GM12878 (cell line): ENCODE data around the gene DISP3. TPM values are rescaled to one million over a fixed set of nuclear protein-coding genes. Genes with fewer than 3 reads are reported as not detected.

ENCODE experiments used
- ATAC-seq: fragments of 200-7000 bp; cut with Tn5 transposase; 3 replicates; pipeline ENCODE4 v1.9.1; 2020; ENCODE audit warnings: mild to moderate bottlenecking, moderate library complexity
- BruUV-seq: library from RNA; stranded (reverse); fragments of 400-500 nt; replicated peaks from 2 replicates; lab custom pipeline; 2021; lab: Mats Ljungman, UMichigan
- CTCF ChIA-PET: fragments of 300-600 bp; sonication (Branson Sonifier 250); formaldehyde crosslinking; extraction: SDS; loops from one replicate; lab custom pipeline; 2021; ENCODE audit warnings: inconsistent platforms; lab: Yijun Ruan, JAX
- POLR2A ChIA-PET: fragments of 350-600 bp; formaldehyde crosslinking; extraction: SDS; loops from one replicate; lab custom pipeline; 2021; ENCODE audit warnings: inconsistent platforms; lab: Charles Lee
- RAD21 ChIA-PET: fragments of 300-600 bp; sonication (Branson Sonifier 250); formaldehyde crosslinking; loops from one replicate; lab custom pipeline; 2023; ENCODE audit warnings: antibody characterized with exemption; ENCODE audit not compliant: unreplicated experiment; lab: Charles Lee
- SMC1A ChIA-PET: fragments of 300-600 bp; sonication (Branson Sonifier 250); formaldehyde crosslinking; loops from one replicate; lab custom pipeline; 2023; ENCODE audit not compliant: unreplicated experiment, uncharacterized antibody; lab: Charles Lee
- DNase-seq: peaks from one replicate; pipeline ENCODE4 v3.0.0-alpha.2; 2011; ENCODE audit warnings: low read depth, low spot score
- FAIRE-seq: peaks from 3 replicates; lab custom pipeline; 2011; peaks lifted over from hg19 to GRCh38; lab: Jason Lieb, UNC
- H2AFZ ChIP-seq: 2 replicates; pipeline ENCODE4 v1.6.0; 2011; ENCODE audit warnings: low read depth, low read length, control low read depth; ENCODE audit not compliant: control insufficient read depth
- H3K27ac ChIP-seq: 2 replicates; pipeline ENCODE4 v1.5.1; 2011; ENCODE audit warnings: control low read depth; ENCODE audit not compliant: control insufficient read depth, insufficient read depth
- H3K27me3 ChIP-seq, 2 experiments: replicated peaks in 1 of 2; 2 replicates each; pipeline versions ENCODE4 v1.6.0 to v1.6.1; 2011; ENCODE audit warnings: low read length in 1 of 2; ENCODE audit not compliant: control insufficient read depth in 2 of 2, insufficient read depth in 2 of 2
- H3K36me3 ChIP-seq, 2 experiments: 2 replicates each; pipeline ENCODE4 v1.5.1; 2011; ENCODE audit warnings: low read length in 1 of 2; ENCODE audit not compliant: control insufficient read depth in 2 of 2, insufficient read depth in 2 of 2
- H3K4me1 ChIP-seq: 2 replicates; pipeline ENCODE4 v1.6.1; 2011; ENCODE audit warnings: mild to moderate bottlenecking, low read length, moderate library complexity, mixed read lengths; ENCODE audit not compliant: control insufficient read depth, insufficient read depth
- H3K4me2 ChIP-seq: 2 replicates; pipeline ENCODE4 v1.6.0; 2011; ENCODE audit warnings: control low read depth; ENCODE audit not compliant: control insufficient read depth, insufficient read depth
- H3K4me3 ChIP-seq: fragments of 200-600 bp; sonication (generic); 2 replicates; pipeline ENCODE4 v1.5.1; 2016
- H3K79me2 ChIP-seq: 2 replicates; pipeline ENCODE4 v1.6.0; 2011; ENCODE audit warnings: low read length; ENCODE audit not compliant: control insufficient read depth, insufficient read depth
- H3K9ac ChIP-seq: 2 replicates; pipeline ENCODE4 v1.8.0; 2011; ENCODE audit warnings: low read length, control low read depth, mixed read lengths; ENCODE audit not compliant: control insufficient read depth, insufficient read depth
- H3K9me3 ChIP-seq: replicated peaks from 3 replicates; pipeline ENCODE4 v1.5.1; 2011; ENCODE audit warnings: mild to moderate bottlenecking, low read length; ENCODE audit not compliant: control insufficient read depth, insufficient read depth
- H4K20me1 ChIP-seq: 2 replicates; pipeline ENCODE4 v1.6.0; 2011; ENCODE audit not compliant: control insufficient read depth, insufficient read depth
- FOS ChIP-seq: IDR thresholded peaks from 3 replicates; pipeline ENCODE4 v1.6.1; 2011; ENCODE audit warnings: borderline replicate concordance; ENCODE audit not compliant: insufficient read length; ENCODE audit errors: extremely low read depth
- MAX ChIP-seq: IDR thresholded peaks from 2 replicates; pipeline ENCODE4 v1.6.1; 2012; ENCODE audit warnings: low read depth, low read length, improper control_type of control experiment
- MEF2A ChIP-seq: IDR thresholded peaks from 2 replicates; pipeline ENCODE4 v1.6.1; 2011; ENCODE audit warnings: low read depth, mild to moderate bottlenecking, low read length, moderate library complexity; ENCODE audit not compliant: insufficient read depth
- NFXL1 ChIP-seq: fragments of 450-650 bp; IDR thresholded peaks from 2 replicates; pipeline ENCODE4 v1.6.1; 2017; ENCODE audit warnings: antibody characterized with exemption, mild to moderate bottlenecking, borderline replicate concordance
- REST ChIP-seq: IDR thresholded peaks from 2 replicates; pipeline ENCODE4 v1.6.1; 2012; ENCODE audit warnings: mild to moderate bottlenecking, low read depth, low read length
- SMARCA5 ChIP-seq: fragments of 450-650 bp; IDR thresholded peaks from 2 replicates; pipeline ENCODE4 v1.6.1; 2017; ENCODE audit warnings: mild to moderate bottlenecking
- SUPT20H ChIP-seq: IDR thresholded peaks from 2 replicates; pipeline ENCODE4 v1.6.1; 2011; ENCODE audit warnings: low read depth, mild to moderate bottlenecking, low read length, moderate library complexity, borderline replicate concordance; ENCODE audit not compliant: control insufficient read depth
- USF2 ChIP-seq: IDR thresholded peaks from 2 replicates; pipeline ENCODE4 v1.6.1; 2011; ENCODE audit warnings: low read depth, low read length, improper control_type of control experiment, borderline replicate concordance
- WRNIP1 ChIP-seq: IDR thresholded peaks from 2 replicates; pipeline ENCODE4 v1.6.1; 2011; ENCODE audit warnings: low read depth, low read length, improper control_type of control experiment, borderline replicate concordance
- YBX1 ChIP-seq: fragments of 450-650 bp; IDR thresholded peaks from 2 replicates; pipeline ENCODE4 v1.6.1; 2016; ENCODE audit warnings: antibody characterized with exemption
- ZBTB4 ChIP-seq: fragments of 450-650 bp; formaldehyde crosslinking; IDR thresholded peaks from 2 replicates; pipeline ENCODE4 v1.4.0; 2022; ENCODE audit warnings: mild to moderate bottlenecking, moderate library complexity
- ZZZ3 ChIP-seq: IDR thresholded peaks from 2 replicates; pipeline ENCODE4 v1.6.1; 2011; ENCODE audit warnings: low read depth; ENCODE audit not compliant: control insufficient read depth, insufficient read length
- WGBS: methylation state at CpG from one replicate; pipeline ENCODE4 v1.1.6; 2016; ENCODE audit warnings: low lambda C conversion rate; ENCODE audit not compliant: insufficient replicate concordance, insufficient coverage; ENCODE audit errors: missing lambda C conversion rate; 5-methylcytosine and 5-hydroxymethylcytosine counted together
- in situ Hi-C: fragments of 300-500 bp; cut with MboI; formaldehyde crosslinking; loops from 9 replicates; pipeline ENCODE4 v1.14.3; 2018; ENCODE audit warnings: mixed read lengths
- intact Hi-C: fragments of 100-400 bp; cut with micrococcal nuclease; formaldehyde crosslinking; loops from one replicate; pipeline ENCODE4 v1.14.2; 2022; ENCODE audit not compliant: unreplicated experiment
- polyA plus RNA-seq, 11 experiments: library from polyadenylated mRNA; depleted of rRNA in 4 of 11; unstranded in 6 of 11; stranded (reverse) in 5 of 11; fragments of >200 nt; fragmentation: Nextera tagmentation in 4 of 11; fragmentation: Illumina TruSeq in 1 of 11; extraction: Ambion mirVana in 4 of 11; extraction: Trizol in 1 of 11; gene quantifications; 1 replicate in 1 of 11; 2 replicates in 10 of 11; pipeline versions ENCODE4 v1.2.1 to v1.2.3, GENCODE V29; 2011 to 2016; ENCODE audit warnings: inconsistent platforms in 2 of 11, missing spikeins in 2 of 11, low read depth in 1 of 11
- total RNA-seq, 4 experiments: library from RNA; depleted of rRNA in 3 of 4; stranded (reverse); fragments of >200 nt in 3 of 4; fragmentation: Illumina TruSeq in 1 of 4; extraction: Trizol in 1 of 4; gene quantifications; 2 replicates each; pipeline versions ENCODE4 v1.2.1 to v1.2.3, GENCODE V29; 2013 to 2021

DISP3 gene
- total and polyA plus RNA-seq, 10 of the 15 experiments (the other 5 are each of a cell fraction or from before 2014, with no cell fraction given), result under 0.01 to 0.18 (median 0.09) TPM; not detected in 2

- Histone ChIP-seq H3K79me2 (no peaks in the 10 kb centered on the region), H3K27ac (no peak overlapping the region), H3K4me2 (no peak overlapping the region), H3K4me3 (no peak overlapping the region), H3K9ac (no peak overlapping the region), H3K27me3 (peaks cover 0 to 2% of the 10 kb centered on the region in 2 experiments; a peak in 1 of 4 replicates), H2AFZ (no peak overlapping the region), H3K4me1 (no peaks in the 10 kb centered on the region), H4K20me1 (no peaks in the 10 kb centered on the region), H3K36me3 (no peaks in the 10 kb centered on the region), H3K9me3 (no peaks in the 10 kb centered on the region)
- in situ Hi-C loops (no loop called here), intact Hi-C loops (loop anchor here (5.0 kb wide), 1 partner anchor 167 kb away; no protein-coding TSS in a partner anchor)
- ChIA-PET CTCF (interaction anchor here (0.8 kb wide), 1 partner anchor 12 kb away, joined by 4 read pairs; no protein-coding TSS in a partner anchor), RAD21 (no interaction called here), SMC1A (no interaction called here), POLR2A (no interaction called here)
- FAIRE-seq, result no peak
- ATAC-seq, result no peak
- no TSS peak for BruUV-seq
- no peak for DNase-seq
- WGBS, result 26% methylated on average over 5 of the region's 5 CpGs
- no peak for TF ChIP-seq REST
- no peak for TF ChIP-seq SUPT20H
- TF ChIP-seq ZBTB4 (CRISPR knock-in tag), result no peak
- no peak for TF ChIP-seq MAX
- TF ChIP-seq ZZZ3, result no peak
- TF ChIP-seq YBX1, result no peak
- TF ChIP-seq WRNIP1, result no peak
- TF ChIP-seq USF2, result no peak
- TF ChIP-seq NFXL1, result no peak
- no peak for TF ChIP-seq SMARCA5
- TF ChIP-seq MEF2A, result no peak
- TF ChIP-seq FOS, result no peak
These were observed 4.1 kb upstream of the DISP3 start for GRCh38 chr1:11474826-11475225.
